Germinal center (tissue), 1 donor: Measurements from ENCODE around the gene HOGA1.

Source experiments
- DNase-seq: peaks from one replicate; pipeline ENCODE4 v3.0.0; 2012; ENCODE audit warnings: mixed read lengths, low spot score

The HOGA1 gene

GRCh38 chr10:97584060-97584797 lies at the start of gene HOGA1:
Gene HOGA1 (plus strand): TSS chr10:97584389. CDS start chr10:97584704, 315 bp downstream.
- DNase-seq = no peak

- peak; percentile 33 for DNase-seq
Observed at GRCh38 chr10:97534746-97535367, 49.3 kb upstream of the HOGA1 start.

- DNase-seq = no peak
Observed at GRCh38 chr10:97537186-97537869, 46.9 kb upstream of the HOGA1 start.

GRCh38 chr10:97538411-97538810 lies 45.8 kb upstream of the HOGA1 start:
- no peak for DNase-seq

- DNase-seq = no peak
Observed at GRCh38 chr10:97538839-97539238, 45.4 kb upstream of the HOGA1 start.

GRCh38 chr10:97539523-97540200 lies 44.5 kb upstream of the HOGA1 start:
- DNase-seq = no peak

- DNase-seq = no peak
Observed at GRCh38 chr10:97540669-97541500, 43.3 kb upstream of the HOGA1 start.

- no peak for DNase-seq
Observed at GRCh38 chr10:97542169-97543024, 41.8 kb upstream of the HOGA1 start.

- DNase-seq = no peak
Observed at GRCh38 chr10:97543025-97543546, 41.1 kb upstream of the HOGA1 start.

- DNase-seq = no peak
Observed at GRCh38 chr10:97546456-97547270, 37.5 kb upstream of the HOGA1 start.

GRCh38 chr10:97547271-97547600 lies 37.0 kb upstream of the HOGA1 start:
- no peak for DNase-seq

GRCh38 chr10:97547962-97548361 lies 36.2 kb upstream of the HOGA1 start:
- no peak for DNase-seq

- DNase-seq = no peak
Observed at GRCh38 chr10:97548828-97549455, 35.2 kb upstream of the HOGA1 start.

GRCh38 chr10:97549587-97550322 lies 34.4 kb upstream of the HOGA1 start:
- no peak for DNase-seq

GRCh38 chr10:97550336-97551149 lies 33.6 kb upstream of the HOGA1 start:
- DNase-seq = no peak

GRCh38 chr10:97551271-97551670 lies 32.9 kb upstream of the HOGA1 start:
- DNase-seq = no peak

- peak; percentile 54 for DNase-seq
Observed at GRCh38 chr10:97553575-97554031, 30.6 kb upstream of the HOGA1 start.
